Uterus (tissue), 4 donors: ENCODE measurements around the gene ZNF117. TPM values are rescaled to one million over a fixed set of nuclear protein-coding genes. Genes with fewer than 3 reads are reported as not detected.
"Not testable (repeated sequence)": the region's sequence is repeated elsewhere in the genome, so short reads cannot be mapped to it uniquely, and the experiment has no call there.

Experiments
- DNase-seq, 2 donors: peaks; one replicate each; pipeline ENCODE4 v3.0.0-alpha.2; 2019 to 2020
- H3K27ac ChIP-seq, 2 donors: fragments of 200-600 bp; sonication (generic); 1 replicate in 1 of 2; 2 replicates in 1 of 2; pipeline ENCODE4 v1.5.1; 2016 to 2018
- H3K27me3 ChIP-seq, 2 donors: fragments of 200-600 bp; sonication (generic); one replicate each; pipeline ENCODE4 v1.5.1; 2018 to 2019; ENCODE audit warnings: control low read depth in 1 of 2
- H3K36me3 ChIP-seq, 2 donors: fragments of 200-600 bp; sonication (generic); one replicate each; pipeline ENCODE4 v1.5.1; 2019; ENCODE audit warnings: control low read depth in 1 of 2
- H3K4me1 ChIP-seq, 2 donors: fragments of 200-600 bp; sonication (generic); one replicate each; pipeline ENCODE4 v1.5.1; 2018 to 2019; ENCODE audit warnings: control low read depth in 1 of 2
- H3K4me3 ChIP-seq, 2 donors: fragments of 200-600 bp; sonication (generic); 1 replicate in 1 of 2; 2 replicates in 1 of 2; pipeline ENCODE4 v1.5.1; 2018 to 2019; ENCODE audit warnings: mild to moderate bottlenecking in 1 of 2
- H3K9me3 ChIP-seq, 2 donors: fragments of 200-600 bp; sonication (generic); one replicate each; pipeline ENCODE4 v1.5.1; 2019; ENCODE audit warnings: control low read depth in 1 of 2
- CTCF ChIP-seq, 4 experiments: fragments of 200-600 bp in 2 of 4; fragments of 450-650 bp in 2 of 4; sonication (generic) in 2 of 4; IDR thresholded peaks; one replicate each; pipeline ENCODE4 v1.5.1; 2016 to 2019; ENCODE audit warnings: antibody characterized with exemption in 4 of 4, mild to moderate bottlenecking in 2 of 4, moderate library complexity in 1 of 4
- POLR2A ChIP-seq, 2 donors: fragments of 450-650 bp; IDR thresholded peaks; one replicate each; pipeline ENCODE4 v1.6.1; 2016; ENCODE audit warnings: antibody characterized with exemption in 2 of 2, mild to moderate bottlenecking in 1 of 2, moderate library complexity in 1 of 2
- intact Hi-C: fragments of 100-400 bp; cut with DNase I; formaldehyde crosslinking; loops from one replicate; pipeline ENCODE4 v1.15.1; 2023; ENCODE audit warnings: low total_unique reads
- total RNA-seq, 4 donors: library from RNA; depleted of rRNA in 3 of 4; stranded (reverse); fragments of >200 nt in 3 of 4; gene quantifications; one replicate each; pipeline versions ENCODE4 v1.1.0 to v1.2.4, GENCODE V29; 2014 to 2023
- donor health status: DM: yes; HTN: yes; CAD: no.

ZNF117 gene
- total RNA-seq, 4 donors from 2014 or later: 9.4 to 32.0 (median 12.7) TPM

- Histone ChIP-seq H3K4me1 (no peaks in the 10 kb centered on the region), H3K36me3 (no peaks in the 10 kb centered on the region), H3K4me3 (no peak overlapping the region), H3K27me3 (no peaks in the 10 kb centered on the region), H3K27ac (no peak overlapping the region), H3K9me3 (no peaks in the 10 kb centered on the region)
- TF ChIP-seq POLR2A (IDR thresholded peaks at IDR 0.05): no peak
- TF ChIP-seq CTCF (IDR thresholded peaks at IDR 0.05): no peak
- DNase-seq: no peak
- intact Hi-C loops: no loop called here
These were observed 31.6 kb downstream of the ZNF117 start for GRCh38 chr7:64959072-64959747.

DNA sequence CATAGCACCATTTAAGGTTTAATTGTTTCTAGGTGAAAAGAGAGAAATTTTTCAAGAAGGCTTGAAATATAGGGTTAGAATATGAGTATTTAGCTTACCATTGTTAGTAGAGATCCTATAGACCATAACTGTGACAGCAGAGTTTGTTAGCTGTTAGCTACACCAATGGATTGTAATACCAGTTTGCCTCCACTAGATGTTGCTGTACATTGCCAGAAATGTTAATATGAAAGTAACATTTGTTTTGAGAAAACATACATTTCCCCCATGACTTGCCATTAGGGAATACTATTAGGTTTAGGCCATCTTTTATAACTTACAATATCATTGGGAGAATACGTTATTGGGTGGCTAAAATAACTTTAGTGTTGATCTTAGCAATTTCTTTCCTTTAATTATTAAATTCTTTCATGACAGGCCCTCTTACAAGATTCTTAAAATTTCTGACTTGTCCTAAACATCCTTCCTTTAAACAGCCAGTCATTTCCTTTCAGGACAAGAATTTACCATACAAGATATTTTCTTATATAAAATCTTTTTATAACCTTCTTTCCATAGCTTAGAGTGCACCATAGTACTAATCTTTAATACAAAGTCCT is 39.5 kb downstream of the ZNF117 start:
- TF ChIP-seq CTCF (IDR thresholded peaks at IDR 0.05): peak; percentile 58 to 80 (median 77)
- no peak for TF ChIP-seq POLR2A (IDR thresholded peaks at IDR 0.05)
- no peaks in the 10 kb centered on the region for H3K36me3 ChIP-seq
- intact Hi-C loops: no loop called here
- DNase-seq: no peak
- peaks cover 0 to 7% of the 10 kb centered on the region in 2 donors for H3K27me3 ChIP-seq
- no peak overlapping the region for H3K4me3 ChIP-seq
- no peak overlapping the region for H3K27ac ChIP-seq
- no peaks in the 10 kb centered on the region for H3K4me1 ChIP-seq
- no peaks in the 10 kb centered on the region for H3K9me3 ChIP-seq

DNA sequence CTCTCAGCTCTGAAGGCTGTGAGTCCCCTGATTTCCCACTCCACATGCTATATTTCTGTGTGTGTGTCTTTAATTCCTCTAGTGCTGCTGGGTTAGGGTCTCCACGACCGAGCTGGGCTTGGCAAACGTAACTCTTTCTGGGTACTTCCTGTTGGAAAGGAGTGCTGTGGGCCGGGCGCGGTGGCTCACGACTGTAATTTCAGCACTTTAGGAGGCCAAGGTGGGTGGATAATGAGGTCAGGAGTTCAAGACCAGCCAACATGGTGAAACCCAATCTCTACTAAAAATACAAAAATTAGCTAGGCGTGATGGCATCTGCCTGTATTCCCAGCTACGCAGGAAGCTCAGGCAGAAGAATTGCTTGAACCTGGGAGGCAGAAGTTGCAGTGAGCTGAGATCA is 40.2 kb downstream of the ZNF117 start:
- H3K27me3 ChIP-seq, intact Hi-C loops, H3K9me3 ChIP-seq, H3K27ac ChIP-seq, H3K36me3 ChIP-seq, H3K4me3 ChIP-seq, DNase-seq, H3K4me1 ChIP-seq: not testable (repeated sequence)

GRCh38 chr7:64948774-64949173 is 42.1 kb downstream of the ZNF117 start:
- H3K27ac ChIP-seq, H3K27me3 ChIP-seq, H3K36me3 ChIP-seq, DNase-seq, H3K4me3 ChIP-seq, H3K4me1 ChIP-seq, H3K9me3 ChIP-seq, intact Hi-C loops: not testable (repeated sequence)

GRCh38 chr7:64947252-64948000 is 43.4 kb downstream of the ZNF117 start:
- intact Hi-C loops: no loop called here
- Histone ChIP-seq H3K4me3 (peak overlapping the region in 1 of 2 donors; percentile 6), H3K27ac (no peak overlapping the region), H3K27me3 (peaks cover 0 to 7% of the 10 kb centered on the region in 2 donors), H3K4me1 (no peaks in the 10 kb centered on the region), H3K9me3 (no peaks in the 10 kb centered on the region), H3K36me3 (no peaks in the 10 kb centered on the region)
- DNase-seq: no peak
- TF ChIP-seq CTCF (IDR thresholded peaks at IDR 0.05): no peak
- no peak for TF ChIP-seq POLR2A (IDR thresholded peaks at IDR 0.05)

DNA sequence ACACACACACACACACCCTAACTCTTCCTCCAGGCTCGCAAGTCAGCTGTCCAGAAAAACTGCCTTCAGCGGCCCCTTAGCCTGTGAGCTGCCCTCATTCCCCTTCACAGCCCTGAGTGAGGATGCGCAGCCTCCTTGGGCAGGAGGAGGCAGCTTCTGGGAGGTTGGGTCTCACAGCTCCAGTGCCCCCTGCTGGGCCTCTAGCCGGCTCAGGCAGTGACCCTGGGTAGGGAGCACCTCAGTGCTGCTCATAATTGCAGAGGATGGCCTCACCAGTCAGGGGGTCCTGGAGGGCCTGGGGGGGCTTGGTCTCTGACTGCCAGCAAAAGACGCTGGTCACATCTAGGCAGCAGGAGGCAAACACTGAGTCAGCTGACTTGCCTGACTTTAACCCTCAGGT is 44.1 kb downstream of the ZNF117 start:
- intact Hi-C loops: no loop called here
- peaks cover 0 to 7% of the 10 kb centered on the region in 2 donors for H3K27me3 ChIP-seq
- no peak for TF ChIP-seq POLR2A (IDR thresholded peaks at IDR 0.05)
- no peak for TF ChIP-seq CTCF (IDR thresholded peaks at IDR 0.05)
- no peak overlapping the region for H3K4me3 ChIP-seq
- H3K4me1 ChIP-seq: no peaks in the 10 kb centered on the region
- H3K27ac ChIP-seq: no peak overlapping the region
- no peaks in the 10 kb centered on the region for H3K36me3 ChIP-seq
- DNase-seq: no peak
- H3K9me3 ChIP-seq: no peaks in the 10 kb centered on the region
